Activated CD4-positive, CD25-positive, alpha-beta regulatory T cell (primary cell): Measurements from ENCODE around the gene PSMB5.

ENCODE experiments used
- DNase-seq, 4 experiments: peaks; one replicate each; lab custom pipeline; 2025; lab: John Stamatoyannopoulos, UW

Gene PSMB5

GRCh38 chr14:23043754-23044153, 9.1 kb upstream of the PSMB5 start:
- DNase-seq = no peak

GRCh38 chr14:23043145-23043544, 8.4 kb upstream of the PSMB5 start:
- DNase-seq = no peak

GRCh38 chr14:23042162-23042965, 7.7 kb upstream of the PSMB5 start, which contains the start of gene PSMB11:
TSS of gene PSMB11 (plus strand) at chr14:23042212. CDS start at chr14:23042226, 14 bp downstream.
- no peak for DNase-seq

GRCh38 chr14:23041729-23042128, 7.0 kb upstream of the PSMB5 start:
- DNase-seq = no peak

GRCh38 chr14:23040100-23040499, 5.4 kb upstream of the PSMB5 start:
- no peak for DNase-seq

GRCh38 chr14:23035303-23036144, 824 bp upstream of the PSMB5 start:
- DNase-seq = no peak

GRCh38 chr14:23033801-23034497, 751 bp downstream of the PSMB5 start:
- no peak for DNase-seq

GRCh38 chr14:23033251-23033727, 1.4 kb downstream of the PSMB5 start:
- DNase-seq = no peak

- no peak for DNase-seq
Measured at GRCh38 chr14:23030936-23031335, 3.8 kb downstream of the PSMB5 start.

- DNase-seq = no peak
Measured at GRCh38 chr14:23028799-23029198, 5.9 kb downstream of the PSMB5 start.

GRCh38 chr14:23025151-23025814, 9.4 kb downstream of the PSMB5 start:
- no peak for DNase-seq

GRCh38 chr14:23024612-23025075, 10.1 kb downstream of the PSMB5 start:
- no peak for DNase-seq

- no peak for DNase-seq
Measured at GRCh38 chr14:23023795-23024152, 10.9 kb downstream of the PSMB5 start.

- no peak for DNase-seq
Measured at GRCh38 chr14:23023022-23023794, 11.5 kb downstream of the PSMB5 start.

GRCh38 chr14:23021889-23022442, 12.7 kb downstream of the PSMB5 start:
- no peak for DNase-seq

GRCh38 chr14:23021434-23021833, 13.3 kb downstream of the PSMB5 start:
- DNase-seq = no peak

- no peak for DNase-seq
Measured at GRCh38 chr14:23020143-23021128, 14.3 kb downstream of the PSMB5 start.

GRCh38 chr14:23018107-23018506, 16.6 kb downstream of the PSMB5 start:
- no peak for DNase-seq

GRCh38 chr14:23017091-23017490, 17.6 kb downstream of the PSMB5 start:
- no peak for DNase-seq
